Hepatocyte (in vitro differentiated cells): Measurements from ENCODE around the gene APOL4. TPM values are rescaled to one million over a fixed set of nuclear protein-coding genes. Genes with fewer than 3 reads are reported as not detected.

ENCODE experiments used
- DNase-seq: peaks from one replicate; pipeline ENCODE4 v3.0.0-alpha.2; 2016; ENCODE audit warnings: low spot score
- H2AFZ ChIP-seq: fragments of 200-600 bp; sonication (generic); 2 replicates; pipeline ENCODE4 v1.6.0; 2016; ENCODE audit warnings: antibody characterized with exemption, mild to moderate bottlenecking
- H3K27ac ChIP-seq: fragments of 200-600 bp; sonication (generic); 2 replicates; pipeline ENCODE4 v1.5.1; 2016; ENCODE audit warnings: mild to moderate bottlenecking
- H3K27me3 ChIP-seq: fragments of 200-600 bp; sonication (generic); 2 replicates; pipeline ENCODE4 v1.6.1; 2016
- H3K36me3 ChIP-seq: fragments of 200-600 bp; sonication (generic); replicated peaks from 2 replicates; pipeline ENCODE4 v1.5.1; 2016; ENCODE audit warnings: low read depth; ENCODE audit not compliant: insufficient read depth
- H3K4me1 ChIP-seq: fragments of 200-600 bp; sonication (generic); 2 replicates; pipeline ENCODE4 v1.5.1; 2016; ENCODE audit warnings: mild to moderate bottlenecking, moderate library complexity; ENCODE audit not compliant: insufficient read depth
- H3K4me2 ChIP-seq: fragments of 200-600 bp; sonication (generic); 2 replicates; pipeline ENCODE4 v1.6.0; 2016
- H3K4me3 ChIP-seq: fragments of 200-600 bp; sonication (generic); 2 replicates; pipeline ENCODE4 v1.5.1; 2016; ENCODE audit warnings: mild to moderate bottlenecking
- H3K79me2 ChIP-seq: fragments of 200-600 bp; sonication (generic); 2 replicates; pipeline ENCODE4 v1.6.0; 2017; ENCODE audit warnings: mild to moderate bottlenecking
- H3K9me2 ChIP-seq: fragments of 200-600 bp; sonication (generic); replicated peaks from 2 replicates; pipeline ENCODE4 v1.6.0; 2017; ENCODE audit warnings: mild to moderate bottlenecking; ENCODE audit not compliant: insufficient read depth
- H3K9me3 ChIP-seq: fragments of 200-600 bp; sonication (generic); 2 replicates; pipeline ENCODE4 v1.5.1; 2016; ENCODE audit warnings: low read depth, mild to moderate bottlenecking
- H4K20me1 ChIP-seq: fragments of 200-600 bp; sonication (generic); 2 replicates; pipeline ENCODE4 v1.6.0; 2016; ENCODE audit warnings: mild to moderate bottlenecking; ENCODE audit not compliant: insufficient read depth, poor library complexity, severe bottlenecking
- EZH2 ChIP-seq: fragments of 200-600 bp; sonication (generic); IDR thresholded peaks from 2 replicates; pipeline ENCODE4 v1.6.1; 2016; ENCODE audit warnings: antibody characterized with exemption, mild to moderate bottlenecking, borderline replicate concordance
- EZH2phosphoT487 ChIP-seq: fragments of 200-600 bp; sonication (generic); IDR thresholded peaks from one replicate; pipeline ENCODE4 v1.6.1; 2018; ENCODE audit warnings: antibody characterized with exemption, mild to moderate bottlenecking, low read depth, moderate library complexity; ENCODE audit not compliant: unreplicated experiment, severe bottlenecking
- WGBS: methylation state at CpG from one replicate; pipeline ENCODE4 v1.1.6; 2016; ENCODE audit warnings: low lambda C conversion rate; ENCODE audit errors: missing lambda C conversion rate; 5-methylcytosine and 5-hydroxymethylcytosine counted together
- polyA plus RNA-seq: library from polyadenylated mRNA; unstranded; fragments of >200 nt; fragmentation: Nextera tagmentation; extraction: Ambion mirVana; gene quantifications from 2 replicates; pipeline ENCODE4 v1.2.1, GENCODE V29; 2016
- total RNA-seq: library from RNA; depleted of rRNA; stranded (reverse); fragments of >200 nt; gene quantifications from 2 replicates; pipeline ENCODE4 v1.2.3, GENCODE V29; 2014
- TF ChIP-seq, protein P1 (sequence below): fragments of 200-600 bp; sonication (generic); IDR thresholded peaks from 2 replicates; pipeline ENCODE4 v1.5.1; 2016; ENCODE audit warnings: antibody characterized with exemption, mild to moderate bottlenecking; ENCODE audit not compliant: poor library complexity

APOL4 gene
- total and polyA plus RNA-seq, 2 experiments from 2014 or later = 0.97 to 2.8 TPM

DNA sequence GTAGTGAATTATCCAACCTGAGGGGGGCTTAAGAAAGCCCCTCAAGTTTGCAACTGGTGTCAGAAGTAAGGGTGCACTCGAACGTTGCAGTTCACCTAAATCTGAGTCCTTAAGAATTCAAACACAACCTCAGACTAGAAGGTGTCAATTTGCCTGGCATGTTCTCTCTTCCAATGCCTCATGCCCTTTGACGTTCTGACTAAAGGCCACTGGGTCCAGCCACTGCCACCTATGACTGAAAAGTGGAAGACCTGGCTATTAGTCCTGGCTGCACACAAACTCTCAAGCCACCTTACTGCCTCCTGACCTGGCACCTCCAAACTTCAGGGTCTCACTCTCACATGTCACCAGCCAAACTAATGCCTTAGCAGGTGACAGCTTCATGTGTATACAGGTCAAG is 8.0 kb downstream of the APOL4 start:
- Histone ChIP-seq H3K9me2 (no peaks in the 10 kb centered on the region), H3K4me1 (peaks cover 23% of the 10 kb centered on the region), H3K79me2 (no peaks in the 10 kb centered on the region), H3K27ac (no peak overlapping the region), H3K9me3 (no peaks in the 10 kb centered on the region), H2AFZ (no peak overlapping the region), H3K4me2 (no peak overlapping the region), H3K36me3 (no peaks in the 10 kb centered on the region), H4K20me1 (no peaks in the 10 kb centered on the region), H3K4me3 (no peak overlapping the region), H3K27me3 (no peaks in the 10 kb centered on the region)
- WGBS = 83% methylated on average over 3 of the region's 3 CpGs
- no peak for TF ChIP-seq EZH2phosphoT487
- TF ChIP-seq, protein P1, sequence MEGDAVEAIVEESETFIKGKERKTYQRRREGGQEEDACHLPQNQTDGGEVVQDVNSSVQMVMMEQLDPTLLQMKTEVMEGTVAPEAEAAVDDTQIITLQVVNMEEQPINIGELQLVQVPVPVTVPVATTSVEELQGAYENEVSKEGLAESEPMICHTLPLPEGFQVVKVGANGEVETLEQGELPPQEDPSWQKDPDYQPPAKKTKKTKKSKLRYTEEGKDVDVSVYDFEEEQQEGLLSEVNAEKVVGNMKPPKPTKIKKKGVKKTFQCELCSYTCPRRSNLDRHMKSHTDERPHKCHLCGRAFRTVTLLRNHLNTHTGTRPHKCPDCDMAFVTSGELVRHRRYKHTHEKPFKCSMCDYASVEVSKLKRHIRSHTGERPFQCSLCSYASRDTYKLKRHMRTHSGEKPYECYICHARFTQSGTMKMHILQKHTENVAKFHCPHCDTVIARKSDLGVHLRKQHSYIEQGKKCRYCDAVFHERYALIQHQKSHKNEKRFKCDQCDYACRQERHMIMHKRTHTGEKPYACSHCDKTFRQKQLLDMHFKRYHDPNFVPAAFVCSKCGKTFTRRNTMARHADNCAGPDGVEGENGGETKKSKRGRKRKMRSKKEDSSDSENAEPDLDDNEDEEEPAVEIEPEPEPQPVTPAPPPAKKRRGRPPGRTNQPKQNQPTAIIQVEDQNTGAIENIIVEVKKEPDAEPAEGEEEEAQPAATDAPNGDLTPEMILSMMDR = no peak
- DNase-seq = no peak

DNA sequence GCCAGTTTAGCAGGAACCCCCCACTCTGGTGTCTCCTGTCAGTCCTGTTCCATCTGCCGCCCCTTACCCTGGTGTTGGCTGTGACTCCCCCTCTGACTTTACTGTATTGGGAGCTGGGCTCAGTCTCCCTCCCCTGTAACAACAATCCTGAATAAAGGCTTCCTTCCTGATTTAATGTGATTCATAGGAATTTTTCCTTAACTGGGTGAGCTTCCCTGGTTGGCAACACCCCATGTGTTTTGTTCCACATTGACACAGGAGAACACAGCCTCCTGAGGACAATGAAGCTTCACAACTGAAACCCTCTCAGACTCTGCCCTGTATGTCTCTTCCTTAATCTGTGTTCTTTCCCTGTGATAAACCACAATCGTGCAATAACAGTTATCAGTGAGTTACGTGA is 8.4 kb downstream of the APOL4 start:
- Histone ChIP-seq H3K4me2 (no peak overlapping the region), H3K4me3 (no peak overlapping the region), H3K27me3 (no peaks in the 10 kb centered on the region), H3K27ac (no peak overlapping the region), H3K36me3 (no peaks in the 10 kb centered on the region), H4K20me1 (no peaks in the 10 kb centered on the region), H3K4me1 (peaks cover 21% of the 10 kb centered on the region), H3K9me2 (no peaks in the 10 kb centered on the region), H3K79me2 (no peaks in the 10 kb centered on the region), H2AFZ (no peak overlapping the region), H3K9me3 (no peaks in the 10 kb centered on the region)
- TF ChIP-seq EZH2phosphoT487 = no peak
- no peak for TF ChIP-seq EZH2
- TF ChIP-seq, protein P1 = no peak
- 86% methylated on average over 3 of the region's 3 CpGs for WGBS
- DNase-seq = no peak

DNA sequence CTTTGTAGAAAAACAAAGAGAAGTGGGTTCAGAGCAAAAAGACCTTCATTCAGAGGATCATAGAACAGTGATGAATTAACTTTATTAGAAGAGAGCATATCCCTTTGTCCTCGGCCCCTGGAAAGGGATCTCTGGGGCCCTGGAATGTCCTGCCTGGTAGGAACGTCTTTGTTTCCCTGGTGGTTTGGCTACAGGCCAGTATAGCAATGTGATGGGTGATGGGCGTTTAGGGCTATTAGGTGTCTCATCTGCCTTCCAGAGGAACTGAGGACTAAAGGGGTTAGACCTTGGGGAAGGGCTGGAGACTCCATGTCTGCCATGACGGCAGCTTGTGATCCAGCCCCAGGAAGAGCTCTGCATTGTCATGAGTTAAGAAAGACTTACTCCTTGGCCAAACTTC is 9.1 kb downstream of the APOL4 start:
- no peak overlapping the region for H3K4me2 ChIP-seq
- no peaks in the 10 kb centered on the region for H3K27me3 ChIP-seq
- 72% methylated on average over 4 of the region's 4 CpGs for WGBS
- H3K4me3 ChIP-seq = no peak overlapping the region
- H3K79me2 ChIP-seq = no peaks in the 10 kb centered on the region
- DNase-seq = no peak
- peaks cover 14% of the 10 kb centered on the region for H3K4me1 ChIP-seq
- no peak for TF ChIP-seq EZH2phosphoT487
- TF ChIP-seq, protein P1 = no peak
- TF ChIP-seq EZH2 = no peak
- no peaks in the 10 kb centered on the region for H3K9me3 ChIP-seq
- no peak overlapping the region for H2AFZ ChIP-seq
- no peaks in the 10 kb centered on the region for H4K20me1 ChIP-seq
- no peak overlapping the region for H3K27ac ChIP-seq
- no peaks in the 10 kb centered on the region for H3K9me2 ChIP-seq
- no peaks in the 10 kb centered on the region for H3K36me3 ChIP-seq
